22Rv1 (cell line): ENCODE measurements around the gene PIRT.

ENCODE experiments used
- H3K27ac ChIP-seq: fragments of 450-650 bp; 2 replicates; pipeline ENCODE4 v1.5.1; 2017
- CTCF ChIP-seq: fragments of 450-650 bp; IDR thresholded peaks from 2 replicates; pipeline ENCODE4 v1.5.1; 2017; ENCODE audit warnings: mild to moderate bottlenecking
- ZFX ChIP-seq: fragments of 450-650 bp; IDR thresholded peaks from 2 replicates; pipeline ENCODE4 v1.6.1; 2017; ENCODE audit warnings: antibody characterized with exemption, borderline replicate concordance

Gene PIRT

GRCh38 chr17:10787306-10788045 is 50.4 kb downstream of the PIRT start:
- no peak for TF ChIP-seq CTCF
- no peak for TF ChIP-seq ZFX

GRCh38 chr17:10785295-10785694 is 52.6 kb downstream of the PIRT start:
- no peak overlapping the region for H3K27ac ChIP-seq
- TF ChIP-seq CTCF, result no peak
- no peak for TF ChIP-seq ZFX

More at GRCh38 chr17:10787306-10788045, 50.4 kb downstream of the PIRT start:
- no peak overlapping the region for H3K27ac ChIP-seq

GRCh38 chr17:10779609-10780008 is 58.3 kb downstream of the PIRT start:
- TF ChIP-seq CTCF (no peak), ZFX (no peak)
- H3K27ac ChIP-seq, result no peak overlapping the region

GRCh38 chr17:10777890-10778289 is 60.0 kb downstream of the PIRT start:
- no peak for TF ChIP-seq ZFX
- no peak for TF ChIP-seq CTCF
- no peak overlapping the region for H3K27ac ChIP-seq

GRCh38 chr17:10777131-10777807 is 60.6 kb downstream of the PIRT start:
- TF ChIP-seq ZFX, result no peak
- no peak for TF ChIP-seq CTCF
- no peak overlapping the region for H3K27ac ChIP-seq

- no peak overlapping the region for H3K27ac ChIP-seq
- TF ChIP-seq CTCF (no peak), ZFX (no peak)
Observed at GRCh38 chr17:10776381-10776780, 61.5 kb downstream of the PIRT start.

- H3K27ac ChIP-seq, result no peak overlapping the region
- TF ChIP-seq CTCF (no peak), ZFX (no peak)
Observed at GRCh38 chr17:10775740-10776356, 62.0 kb downstream of the PIRT start.
